Osteocyte (in vitro differentiated cells): ENCODE results near the gene NLRP1. TPM values are rescaled to one million over a fixed set of nuclear protein-coding genes. Genes with fewer than 3 reads are reported as not detected.

Source experiments
- DNase-seq: peaks from one replicate; pipeline ENCODE4 v3.0.0; 2021; ENCODE audit warnings: mixed read lengths; ENCODE audit not compliant: unreplicated experiment; ENCODE audit errors: extremely low spot score
- H3K27ac Mint-ChIP-seq: one replicate; pipeline ENCODE4 v1.8.0; 2021; ENCODE audit warnings: mild to moderate bottlenecking, mixed read lengths; ENCODE audit not compliant: unreplicated experiment
- H3K27me3 Mint-ChIP-seq: one replicate; pipeline ENCODE4 v1.8.0; 2021; ENCODE audit warnings: mixed read lengths; ENCODE audit not compliant: unreplicated experiment
- H3K36me3 Mint-ChIP-seq: one replicate; pipeline ENCODE4 v1.8.0; 2021; ENCODE audit warnings: mixed read lengths; ENCODE audit not compliant: unreplicated experiment
- H3K4me1 Mint-ChIP-seq: one replicate; pipeline ENCODE4 v1.8.0; 2021; ENCODE audit warnings: mixed read lengths; ENCODE audit not compliant: unreplicated experiment
- H3K4me3 Mint-ChIP-seq: one replicate; pipeline ENCODE4 v1.8.0; 2021; ENCODE audit warnings: mild to moderate bottlenecking, moderate library complexity, mixed read lengths; ENCODE audit not compliant: unreplicated experiment
- H3K9me3 Mint-ChIP-seq: one replicate; pipeline ENCODE4 v1.8.0; 2021; ENCODE audit warnings: mixed read lengths; ENCODE audit not compliant: unreplicated experiment
- total RNA-seq: library from RNA; stranded (reverse); gene quantifications from 2 replicates; pipeline ENCODE4 v1.2.1, GENCODE V29; 2021
- TF ChIP-seq, protein P1 (sequence below): fragments of 200-600 bp; sonication (generic); IDR thresholded peaks from 2 replicates; pipeline ENCODE4 v1.5.0; 2021; ENCODE audit warnings: antibody characterized with exemption, mild to moderate bottlenecking, moderate library complexity

The NLRP1 gene
- total RNA-seq, 1 donor from 2014 or later: 27.1 TPM

DNA sequence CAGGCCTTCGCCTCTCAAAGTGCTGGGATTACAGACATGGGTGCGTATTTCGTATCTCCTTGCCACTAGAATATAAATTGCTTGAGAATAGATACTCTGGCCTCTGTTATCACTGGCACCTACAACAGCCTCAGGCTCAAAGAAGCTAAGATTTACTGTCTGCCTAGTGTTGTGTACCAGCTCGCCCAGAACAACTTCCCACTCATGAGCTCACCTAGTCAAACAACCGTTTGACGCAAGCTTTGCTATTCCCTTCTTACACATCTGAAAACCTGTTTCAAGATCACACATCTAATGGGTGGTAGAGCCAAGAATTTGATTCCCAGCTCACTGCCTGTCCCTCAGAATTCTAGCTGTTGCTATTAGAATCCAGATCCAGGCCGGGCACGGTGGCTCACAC is 73.5 kb downstream of the NLRP1 start:
- H3K27me3 Mint-ChIP-seq: no peaks in the 10 kb centered on the region
- TF ChIP-seq, protein P1, sequence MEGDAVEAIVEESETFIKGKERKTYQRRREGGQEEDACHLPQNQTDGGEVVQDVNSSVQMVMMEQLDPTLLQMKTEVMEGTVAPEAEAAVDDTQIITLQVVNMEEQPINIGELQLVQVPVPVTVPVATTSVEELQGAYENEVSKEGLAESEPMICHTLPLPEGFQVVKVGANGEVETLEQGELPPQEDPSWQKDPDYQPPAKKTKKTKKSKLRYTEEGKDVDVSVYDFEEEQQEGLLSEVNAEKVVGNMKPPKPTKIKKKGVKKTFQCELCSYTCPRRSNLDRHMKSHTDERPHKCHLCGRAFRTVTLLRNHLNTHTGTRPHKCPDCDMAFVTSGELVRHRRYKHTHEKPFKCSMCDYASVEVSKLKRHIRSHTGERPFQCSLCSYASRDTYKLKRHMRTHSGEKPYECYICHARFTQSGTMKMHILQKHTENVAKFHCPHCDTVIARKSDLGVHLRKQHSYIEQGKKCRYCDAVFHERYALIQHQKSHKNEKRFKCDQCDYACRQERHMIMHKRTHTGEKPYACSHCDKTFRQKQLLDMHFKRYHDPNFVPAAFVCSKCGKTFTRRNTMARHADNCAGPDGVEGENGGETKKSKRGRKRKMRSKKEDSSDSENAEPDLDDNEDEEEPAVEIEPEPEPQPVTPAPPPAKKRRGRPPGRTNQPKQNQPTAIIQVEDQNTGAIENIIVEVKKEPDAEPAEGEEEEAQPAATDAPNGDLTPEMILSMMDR: no peak
- no peaks in the 10 kb centered on the region for H3K36me3 Mint-ChIP-seq

DNA sequence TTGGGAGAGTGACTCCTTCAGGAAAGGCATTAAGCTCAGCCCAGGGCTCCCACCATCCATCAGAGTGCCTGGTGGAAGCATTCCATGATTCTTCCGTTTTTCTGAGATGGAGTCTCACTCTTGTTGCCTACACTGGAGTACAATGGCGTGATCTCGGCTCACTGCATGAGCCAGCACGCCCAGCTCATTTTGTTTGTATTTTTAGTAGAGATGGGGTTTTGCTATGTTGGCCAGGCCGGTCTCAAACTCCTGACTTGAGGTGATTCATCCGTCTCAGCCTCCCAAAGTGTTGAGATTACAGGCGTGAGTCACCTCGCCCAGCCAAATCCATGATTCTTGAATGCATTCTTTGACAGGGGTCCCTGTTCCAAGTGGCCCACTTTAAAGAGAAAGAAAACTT is 74.8 kb downstream of the NLRP1 start:
- H3K9me3 Mint-ChIP-seq: no peaks in the 10 kb centered on the region
- DNase-seq: no peak
- no peak overlapping the region for H3K4me3 Mint-ChIP-seq
- TF ChIP-seq, protein P1: no peak
- H3K36me3 Mint-ChIP-seq: no peaks in the 10 kb centered on the region
- H3K27ac Mint-ChIP-seq: no peak overlapping the region
- H3K27me3 Mint-ChIP-seq: no peaks in the 10 kb centered on the region
- H3K4me1 Mint-ChIP-seq: peaks cover 11% of the 10 kb centered on the region

More for the DNA sequence above, 73.5 kb downstream of the NLRP1 start:
- Mint-ChIP-seq H3K27ac (no peak overlapping the region), H3K4me3 (no peak overlapping the region), H3K4me1 (peaks cover 13% of the 10 kb centered on the region), H3K9me3 (no peaks in the 10 kb centered on the region)
- no peak for DNase-seq

DNA sequence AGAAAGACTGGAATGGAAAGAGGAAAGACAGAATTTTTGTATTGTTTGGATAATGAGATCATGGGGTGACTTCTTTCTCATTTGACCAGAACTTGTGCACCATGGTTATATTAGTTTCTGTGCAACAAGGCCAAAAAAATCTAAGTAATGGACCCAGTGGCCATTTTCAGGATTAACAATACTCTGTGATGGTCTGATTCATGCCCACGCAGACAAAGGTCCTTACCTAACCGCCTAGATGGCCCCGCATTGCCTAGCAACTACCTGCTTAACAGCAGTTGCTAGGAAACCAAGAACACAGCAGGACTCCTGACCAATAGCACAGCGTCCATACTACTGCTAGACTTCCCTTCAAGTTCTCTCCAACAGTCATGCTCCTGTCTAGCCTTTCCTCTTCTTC is 75.5 kb downstream of the NLRP1 start:
- Mint-ChIP-seq H3K4me1 (peaks cover 11% of the 10 kb centered on the region), H3K9me3 (no peaks in the 10 kb centered on the region), H3K36me3 (no peaks in the 10 kb centered on the region), H3K4me3 (no peak overlapping the region), H3K27me3 (no peaks in the 10 kb centered on the region), H3K27ac (no peak overlapping the region)
- no peak for DNase-seq
- TF ChIP-seq, protein P1: no peak

DNA sequence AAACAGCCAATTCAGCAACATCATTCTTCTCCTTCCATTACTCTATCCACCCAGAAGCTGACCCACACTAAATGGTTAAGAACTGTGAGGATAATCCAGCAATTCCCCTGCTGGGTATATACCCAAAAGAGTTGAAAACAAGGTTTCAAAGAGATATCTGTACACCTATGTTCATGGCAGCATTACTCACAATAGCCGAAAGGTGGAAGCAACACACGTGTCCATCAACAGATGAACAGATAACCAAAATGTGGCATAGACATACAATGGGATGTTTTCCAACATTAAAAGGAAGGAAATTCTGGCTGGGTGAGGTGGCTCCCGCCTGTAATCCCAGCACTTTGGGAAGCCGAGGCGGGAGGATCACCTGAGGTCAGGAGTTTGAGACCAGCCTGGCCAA is 78.0 kb downstream of the NLRP1 start:
- no peak overlapping the region for H3K27ac Mint-ChIP-seq
- no peaks in the 10 kb centered on the region for H3K36me3 Mint-ChIP-seq
- TF ChIP-seq, protein P1: no peak
- H3K4me3 Mint-ChIP-seq: no peak overlapping the region
- peaks cover 15% of the 10 kb centered on the region for H3K4me1 Mint-ChIP-seq
- no peaks in the 10 kb centered on the region for H3K27me3 Mint-ChIP-seq
- H3K9me3 Mint-ChIP-seq: no peaks in the 10 kb centered on the region
- no peak for DNase-seq

DNA sequence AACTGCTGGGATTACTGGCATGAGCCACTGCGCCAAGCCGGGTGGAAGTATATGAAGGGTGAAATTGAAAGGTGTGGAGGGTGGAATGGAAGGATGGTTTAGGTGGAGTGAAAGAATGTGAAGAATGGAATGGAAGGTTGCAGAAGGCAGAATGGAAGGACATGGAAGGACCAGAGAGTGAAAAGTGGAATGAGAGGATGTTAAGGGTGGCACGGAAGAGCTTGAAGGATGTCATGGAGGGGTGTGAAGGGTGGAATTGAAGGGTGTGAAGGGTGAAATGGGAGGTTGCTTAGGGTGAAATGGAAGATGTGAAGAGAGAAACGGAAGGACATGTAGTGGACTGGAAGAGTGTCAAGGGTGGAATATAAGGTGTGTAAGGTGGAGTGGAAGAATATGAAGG is 81.8 kb downstream of the NLRP1 start:
- H3K9me3 Mint-ChIP-seq: no peaks in the 10 kb centered on the region
- peaks cover 4% of the 10 kb centered on the region for H3K36me3 Mint-ChIP-seq
- no peak for DNase-seq
- no peak overlapping the region for H3K4me3 Mint-ChIP-seq
- TF ChIP-seq, protein P1: no peak
- peaks cover 24% of the 10 kb centered on the region for H3K4me1 Mint-ChIP-seq
- no peak overlapping the region for H3K27ac Mint-ChIP-seq
- no peaks in the 10 kb centered on the region for H3K27me3 Mint-ChIP-seq
